ENCODE results near the gene STAP1.
"Not testable (repeated sequence)": the region's sequence is repeated elsewhere in the genome, so short reads cannot be mapped to it uniquely, and the experiment has no call there.

STAP1 gene

DNA sequence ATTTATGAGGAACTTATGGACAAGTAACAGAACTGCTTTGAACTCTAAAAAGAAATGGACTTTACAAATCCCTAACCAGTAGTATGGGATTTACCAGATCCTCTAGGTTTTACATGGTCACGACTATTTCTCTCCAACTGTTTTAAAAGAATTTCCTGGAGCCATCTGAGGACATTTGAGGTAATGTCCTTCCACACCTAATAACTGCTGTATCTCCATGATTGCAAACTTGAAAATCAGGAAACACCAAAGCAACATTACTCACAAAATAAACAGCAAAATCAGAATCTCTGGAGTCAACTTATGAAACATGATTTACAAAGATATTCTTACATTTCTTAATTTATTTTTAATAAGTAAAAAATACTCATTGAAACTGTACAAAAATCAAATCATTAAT lies 58.0 kb downstream of the STAP1 start:
- no peak for DNase-seq (ENCODE audit: low spot score)

DNA sequence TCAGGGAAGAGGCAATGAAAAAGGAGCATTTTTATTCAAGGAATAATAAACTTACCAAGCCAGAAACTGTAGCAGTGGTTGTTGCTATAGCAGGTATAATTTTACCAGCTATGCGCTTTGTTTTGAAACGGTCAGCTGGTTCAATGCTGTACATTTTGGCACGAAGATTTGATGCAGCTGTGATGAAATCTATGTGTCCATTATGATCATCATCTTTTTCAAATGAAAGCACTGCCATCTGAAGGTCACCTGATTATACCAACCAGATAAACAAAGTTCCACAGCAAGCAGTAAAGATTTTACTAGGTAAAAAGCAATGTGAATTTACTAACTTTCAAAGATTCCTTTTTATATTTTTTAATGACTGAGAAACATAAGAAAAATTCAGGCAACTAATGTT lies 66.4 kb downstream of the STAP1 start:
- DNase-seq (ENCODE audit: low spot score), result no peak

DNA sequence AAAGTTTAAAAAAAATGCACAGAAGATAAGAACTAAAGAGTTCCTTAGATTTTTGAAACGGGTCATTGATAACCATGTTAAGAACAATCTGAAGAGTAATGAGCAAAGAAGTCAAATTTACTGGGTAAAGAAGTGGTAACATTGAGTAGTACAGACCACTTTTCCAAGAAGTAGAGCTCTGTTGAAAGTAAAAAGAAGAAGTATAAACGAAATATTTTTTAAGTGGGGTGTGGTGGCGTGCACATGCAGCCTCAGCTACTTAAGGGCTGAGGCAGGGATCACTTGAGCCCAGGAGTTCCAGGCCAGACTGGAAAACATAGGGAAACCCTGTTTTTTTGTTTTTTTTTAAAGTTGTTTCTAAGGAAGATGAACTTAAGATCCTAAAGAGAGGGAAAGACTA lies 74.0 kb downstream of the STAP1 start:
- DNase-seq (ENCODE audit: low spot score), result no peak

DNA sequence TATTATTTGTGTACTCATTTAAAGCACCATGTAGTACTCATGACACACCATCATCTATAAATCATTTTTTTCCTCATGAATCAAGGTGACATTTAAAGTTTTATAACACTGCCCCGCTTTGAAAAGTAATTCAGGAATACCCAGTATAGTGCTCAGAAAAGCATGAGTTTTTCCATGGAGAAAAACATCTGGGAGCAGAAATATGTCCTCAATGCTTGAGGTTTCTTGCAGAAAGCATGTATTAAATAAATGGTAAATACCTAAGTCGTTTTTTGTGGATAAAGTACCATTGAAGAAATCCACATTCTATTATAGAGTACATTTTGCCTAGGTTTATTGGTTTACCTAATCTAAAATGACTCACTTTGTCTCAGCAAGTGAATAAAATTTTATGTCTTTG lies 76.2 kb downstream of the STAP1 start:
- DNase-seq (ENCODE audit: low spot score), result no peak

DNA sequence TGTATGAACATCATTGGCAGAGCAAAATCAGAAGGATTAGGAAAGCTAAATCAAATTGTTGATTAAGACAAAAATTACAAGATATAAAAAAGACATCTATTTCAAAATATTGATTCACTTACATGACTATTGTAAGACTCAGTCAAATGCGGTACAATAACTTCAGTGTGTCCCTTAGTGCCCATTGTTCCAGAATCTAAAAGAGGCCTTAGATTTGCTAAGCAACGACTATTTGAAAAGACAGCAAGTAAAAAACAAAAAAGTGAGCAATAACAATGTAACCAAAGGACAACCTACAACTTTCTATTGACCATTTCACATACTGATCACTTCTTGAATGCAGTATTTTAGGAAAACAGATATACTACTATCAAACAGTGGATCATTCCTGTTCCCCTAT lies 76.8 kb downstream of the STAP1 start:
- DNase-seq (ENCODE audit: low spot score), result no peak

DNA sequence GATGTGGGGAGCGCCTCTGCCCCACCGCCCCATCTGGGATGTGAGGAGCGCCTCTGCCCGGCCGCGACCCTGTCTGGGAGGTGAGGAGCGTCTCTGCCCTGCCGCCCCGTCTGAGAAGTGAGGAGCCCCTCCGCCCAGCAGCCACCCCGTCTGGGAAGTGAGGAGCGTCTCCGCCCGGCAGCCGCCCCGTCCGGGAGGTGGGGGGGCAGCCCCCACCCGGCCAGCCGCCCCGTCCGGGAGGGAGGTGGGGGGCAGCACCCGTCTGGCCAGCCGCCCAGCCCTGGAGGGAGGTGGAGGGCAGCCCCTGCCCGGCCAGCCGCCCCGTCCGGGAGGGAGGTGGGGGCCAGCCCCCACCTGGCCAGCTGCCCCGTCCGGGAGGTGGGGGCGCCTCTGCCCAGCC lies 78.5 kb downstream of the STAP1 start:
- not testable (repeated sequence) for DNase-seq (ENCODE audit: low spot score)

DNA sequence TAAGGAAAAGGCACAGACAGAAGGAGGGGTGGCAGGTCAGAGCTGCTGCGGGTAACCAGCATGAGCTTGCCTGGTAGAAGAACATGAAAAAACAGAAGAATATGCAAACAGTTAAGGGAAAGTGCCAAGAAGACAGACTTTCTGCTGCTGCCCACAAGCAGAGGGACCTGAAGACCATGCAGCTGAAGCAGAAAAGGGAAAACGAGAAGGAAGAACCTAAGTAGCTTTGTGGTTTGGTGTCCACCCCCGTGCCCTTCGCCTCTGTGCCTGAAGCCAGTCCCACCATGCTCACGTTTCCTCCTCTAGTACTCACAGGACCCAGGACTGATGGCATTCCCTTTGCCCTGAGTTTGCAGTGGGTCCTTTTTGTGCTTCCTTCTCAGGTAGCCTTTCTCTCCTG lies 79.6 kb downstream of the STAP1 start:
- DNase-seq (ENCODE audit: low spot score), result no peak

DNA sequence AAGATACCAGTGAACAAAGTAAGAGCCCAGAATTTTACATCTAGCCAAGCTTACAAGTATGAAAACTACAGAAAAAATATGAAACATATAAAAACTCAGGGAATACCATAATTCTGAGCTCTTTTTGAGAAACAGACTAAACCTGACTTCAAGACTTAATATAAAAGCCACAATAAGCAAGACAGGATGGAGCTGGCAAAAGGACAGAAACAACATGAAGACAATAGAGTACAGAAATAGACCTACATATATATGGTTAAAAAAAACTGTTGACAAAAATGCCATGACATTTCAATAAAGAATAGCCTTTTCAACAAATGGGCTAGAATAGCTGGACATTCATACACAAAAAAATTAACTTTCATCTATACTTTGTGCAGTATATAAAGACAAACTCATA lies 93.0 kb downstream of the STAP1 start:
- no peak for DNase-seq (ENCODE audit: low spot score)
